Kidney epithelial cell (primary cell): ENCODE data around the gene HSPA2. TPM values are rescaled to one million over a fixed set of nuclear protein-coding genes. Genes with fewer than 3 reads are reported as not detected.

Experiments
- DNase-seq: peaks from one replicate; pipeline ENCODE4 v3.0.0-alpha.2; 2010; ENCODE audit warnings: low read depth
- H3K27me3 ChIP-seq: 2 replicates; pipeline ENCODE4 v1.6.0; 2011; ENCODE audit warnings: low read length; ENCODE audit not compliant: control insufficient read depth, insufficient read depth
- H3K36me3 ChIP-seq: 2 replicates; pipeline ENCODE4 v1.5.1; 2011; ENCODE audit warnings: low read length; ENCODE audit not compliant: control insufficient read depth, insufficient read depth
- H3K4me3 ChIP-seq: 2 replicates; pipeline ENCODE4 v1.5.1; 2011; ENCODE audit warnings: low read depth, mild to moderate bottlenecking, control low read depth, low read length
- total RNA-seq: library from RNA; depleted of rRNA; stranded (reverse); fragments of >200 nt; gene quantifications from 2 replicates; pipeline ENCODE4 v1.2.3, GENCODE V29; 2015
- TF ChIP-seq, protein P1 (sequence below): IDR thresholded peaks from 2 replicates; pipeline ENCODE4 v1.5.1; 2011; ENCODE audit warnings: mild to moderate bottlenecking, moderate library complexity, low read length, control low read depth, inconsistent platforms; ENCODE audit not compliant: insufficient read depth, poor library complexity, severe bottlenecking

Gene HSPA2
- total RNA-seq, 1 donor from 2014 or later, result 12.0 TPM

- no peaks in the 10 kb centered on the region for H3K27me3 ChIP-seq
- H3K4me3 ChIP-seq, result no peak overlapping the region
Observed at GRCh38 chr14:64572386-64573104, 32.0 kb downstream of the HSPA2 start.

DNA sequence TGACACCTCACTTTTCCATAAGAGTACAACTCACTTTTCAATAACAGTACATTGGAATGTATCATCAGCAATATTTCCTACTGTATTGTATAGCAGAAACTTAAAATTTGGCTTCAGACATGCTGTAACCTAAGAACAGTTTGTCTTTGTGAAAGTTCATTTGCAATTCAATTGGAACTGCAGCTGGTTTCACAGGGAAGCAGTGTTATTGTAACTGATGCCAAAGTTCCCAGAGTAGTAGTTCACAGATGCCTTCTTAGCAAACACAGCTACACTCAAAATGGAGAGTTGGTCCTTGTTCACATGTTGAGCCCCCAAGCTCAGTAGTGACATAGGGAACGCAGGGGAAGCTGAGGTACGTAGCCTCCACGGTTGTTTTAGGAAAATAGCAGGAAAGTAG lies 32.6 kb downstream of the HSPA2 start:
- DNase-seq, result no peak
- H3K27me3 ChIP-seq, result no peaks in the 10 kb centered on the region
- TF ChIP-seq, protein P1, sequence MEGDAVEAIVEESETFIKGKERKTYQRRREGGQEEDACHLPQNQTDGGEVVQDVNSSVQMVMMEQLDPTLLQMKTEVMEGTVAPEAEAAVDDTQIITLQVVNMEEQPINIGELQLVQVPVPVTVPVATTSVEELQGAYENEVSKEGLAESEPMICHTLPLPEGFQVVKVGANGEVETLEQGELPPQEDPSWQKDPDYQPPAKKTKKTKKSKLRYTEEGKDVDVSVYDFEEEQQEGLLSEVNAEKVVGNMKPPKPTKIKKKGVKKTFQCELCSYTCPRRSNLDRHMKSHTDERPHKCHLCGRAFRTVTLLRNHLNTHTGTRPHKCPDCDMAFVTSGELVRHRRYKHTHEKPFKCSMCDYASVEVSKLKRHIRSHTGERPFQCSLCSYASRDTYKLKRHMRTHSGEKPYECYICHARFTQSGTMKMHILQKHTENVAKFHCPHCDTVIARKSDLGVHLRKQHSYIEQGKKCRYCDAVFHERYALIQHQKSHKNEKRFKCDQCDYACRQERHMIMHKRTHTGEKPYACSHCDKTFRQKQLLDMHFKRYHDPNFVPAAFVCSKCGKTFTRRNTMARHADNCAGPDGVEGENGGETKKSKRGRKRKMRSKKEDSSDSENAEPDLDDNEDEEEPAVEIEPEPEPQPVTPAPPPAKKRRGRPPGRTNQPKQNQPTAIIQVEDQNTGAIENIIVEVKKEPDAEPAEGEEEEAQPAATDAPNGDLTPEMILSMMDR, result no peak
- H3K4me3 ChIP-seq, result no peak overlapping the region
- no peaks in the 10 kb centered on the region for H3K36me3 ChIP-seq

More at GRCh38 chr14:64572386-64573104, 32.0 kb downstream of the HSPA2 start:
- no peaks in the 10 kb centered on the region for H3K36me3 ChIP-seq
- TF ChIP-seq, protein P1, result no peak
- no peak for DNase-seq

GRCh38 chr14:64574371-64575107 lies 34.0 kb downstream of the HSPA2 start:
- Histone ChIP-seq H3K27me3 (no peaks in the 10 kb centered on the region), H3K4me3 (no peak overlapping the region), H3K36me3 (no peaks in the 10 kb centered on the region)
- no peak for DNase-seq
- TF ChIP-seq, protein P1, result no peak

- TF ChIP-seq, protein P1, result no peak
Observed at GRCh38 chr14:64577211-64577610, 36.7 kb downstream of the HSPA2 start.

DNA sequence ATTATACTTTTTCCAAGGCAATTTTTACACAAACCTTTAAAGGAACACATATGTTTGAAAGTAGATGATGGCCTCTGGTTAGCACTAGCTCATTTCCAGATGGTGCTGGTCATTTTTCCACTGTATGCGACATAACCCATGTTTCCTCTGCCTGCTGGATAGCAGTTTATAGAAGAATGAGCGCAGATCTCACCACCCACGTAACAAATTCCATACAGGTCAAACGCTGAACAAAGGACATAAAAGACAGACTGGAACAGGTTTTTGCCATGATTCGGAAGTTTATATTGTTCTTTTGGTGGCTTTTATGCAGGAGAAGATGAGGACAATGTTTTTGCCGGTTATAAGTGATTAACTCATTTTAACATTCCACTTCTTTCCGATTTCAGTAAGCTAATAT lies 39.9 kb downstream of the HSPA2 start:
- TF ChIP-seq, protein P1, result no peak
- no peak for DNase-seq

More at GRCh38 chr14:64577211-64577610, 36.7 kb downstream of the HSPA2 start:
- Histone ChIP-seq H3K36me3 (no peaks in the 10 kb centered on the region), H3K27me3 (no peaks in the 10 kb centered on the region), H3K4me3 (no peak overlapping the region)
- DNase-seq, result no peak

More for the DNA sequence above, 39.9 kb downstream of the HSPA2 start:
- H3K27me3 ChIP-seq, result no peaks in the 10 kb centered on the region
- no peaks in the 10 kb centered on the region for H3K36me3 ChIP-seq
- no peak overlapping the region for H3K4me3 ChIP-seq
